HCT116 (cell line): ENCODE data around the gene ACOT12. TPM values are rescaled to one million over a fixed set of nuclear protein-coding genes. Genes with fewer than 3 reads are reported as not detected.

Experiments used
- ATAC-seq: fragments of 200-7000 bp; cut with Tn5 transposase; 2 replicates; pipeline ENCODE4 v1.9.1; 2020; ENCODE audit warnings: mild to moderate bottlenecking, moderate library complexity
- BruUV-seq: library from RNA; stranded (reverse); fragments of 400-500 nt; replicated peaks from 2 replicates; lab custom pipeline; 2021; lab: Mats Ljungman, UMichigan
- CTCF ChIA-PET: fragments of 300-600 bp; sonication (Branson Sonifier 250); formaldehyde crosslinking; loops from one replicate; lab custom pipeline; 2021; ENCODE audit warnings: antibody characterized with exemption; lab: Charles Lee
- POLR2A ChIA-PET: fragments of 300-600, 350-600 bp; sonication (Branson Sonifier 250); formaldehyde crosslinking; loops from one replicate; lab custom pipeline; 2021; ENCODE audit warnings: antibody characterized with exemption; lab: Charles Lee
- RAD21 ChIA-PET, 2 experiments: fragments of 300-600 bp; sonication (Branson Sonifier 250); formaldehyde crosslinking; loops; one replicate each; lab custom pipeline; 2023; ENCODE audit warnings: low total read pairs in 2 of 2; ENCODE audit not compliant: uncharacterized antibody in 2 of 2, unreplicated experiment in 2 of 2, low non-redundant PET in 1 of 2; lab: Charles Lee
- DNase-seq: peaks from one replicate; pipeline ENCODE4 v3.0.0-alpha.2; 2010; ENCODE audit warnings: low read depth, low spot score
- H2AFZ ChIP-seq: fragments of 200-600 bp; shearing (Covaris generic), sonication (generic); 2 replicates; pipeline ENCODE4 v1.6.1; 2017; ENCODE audit warnings: low read depth, mixed run types, mixed read lengths, antibody characterized with exemption, low read length; ENCODE audit not compliant: poor library complexity, severe bottlenecking
- H3K27ac ChIP-seq: 2 replicates; pipeline ENCODE4 v1.5.1; 2012; ENCODE audit warnings: low read depth, low read length
- H3K27me3 ChIP-seq: fragments of 200-600 bp; sonication (generic); 2 replicates; pipeline ENCODE4 v1.6.1; 2016; ENCODE audit warnings: mixed run types, low read length, mixed read lengths; ENCODE audit not compliant: insufficient read depth
- H3K36me3 ChIP-seq, 2 experiments: fragments of 200-500 bp in 1 of 2; fragments of 200-600 bp in 1 of 2; sonication (Bioruptor generic) in 1 of 2; sonication (generic) in 1 of 2; 2 replicates each; pipeline versions ENCODE4 v1.5.1 to v1.6.1; 2014 to 2016; ENCODE audit warnings: low read length in 2 of 2, inconsistent platforms in 1 of 2, mixed read lengths in 1 of 2, mixed run types in 1 of 2; ENCODE audit not compliant: insufficient read depth in 2 of 2, control insufficient read depth in 1 of 2
- H3K4me1 ChIP-seq, 2 experiments: fragments of 200-600 bp in 1 of 2; sonication (generic) in 1 of 2; 2 replicates each; pipeline versions ENCODE4 v1.5.1 to v1.6.1; 2012 to 2017; ENCODE audit warnings: low read length in 2 of 2, inconsistent platforms in 1 of 2, mild to moderate bottlenecking in 1 of 2, mixed read lengths in 1 of 2, mixed run types in 1 of 2, moderate library complexity in 1 of 2; ENCODE audit not compliant: insufficient read depth in 2 of 2, control insufficient read depth in 1 of 2
- H3K4me2 ChIP-seq: fragments of 200-600 bp; sonication (generic); 2 replicates; pipeline ENCODE4 v1.6.1; 2017; ENCODE audit warnings: mixed run types, low read length, mixed read lengths
- H3K4me3 ChIP-seq, 2 experiments: fragments of 200-600 bp in 1 of 2; sonication (generic) in 1 of 2; replicated peaks in 1 of 2; 2 replicates each; pipeline ENCODE4 v1.5.1; 2011 to 2016; ENCODE audit warnings: low read length in 2 of 2, control low read depth in 1 of 2, low read depth in 1 of 2, mild to moderate bottlenecking in 1 of 2, mixed read lengths in 1 of 2, mixed run types in 1 of 2
- H3K79me2 ChIP-seq: fragments of 200-600 bp; sonication (generic); 2 replicates; pipeline ENCODE4 v1.6.1; 2017; ENCODE audit warnings: mild to moderate bottlenecking, mixed run types, low read length, moderate library complexity, mixed read lengths; ENCODE audit not compliant: insufficient read depth
- H3K9ac ChIP-seq: fragments of 200-600 bp; sonication (generic); 2 replicates; pipeline ENCODE4 v1.6.1; 2016; ENCODE audit warnings: low read length, mixed read lengths
- H3K9me2 ChIP-seq: fragments of 200-600 bp; sonication (generic), shearing (Covaris generic); 2 replicates; pipeline ENCODE4 v1.6.1; 2017; ENCODE audit warnings: mixed run types, mild to moderate bottlenecking, moderate library complexity; ENCODE audit not compliant: insufficient read depth
- H3K9me3 ChIP-seq, 2 experiments: fragments of 200-500 bp in 1 of 2; fragments of 200-600 bp in 1 of 2; sonication (Bioruptor generic) in 1 of 2; sonication (generic) in 1 of 2; 2 replicates each; pipeline ENCODE4 v1.6.1; 2014 to 2017; ENCODE audit warnings: low read length in 2 of 2, mixed read lengths in 2 of 2, inconsistent platforms in 1 of 2, low read depth in 1 of 2, mild to moderate bottlenecking in 1 of 2, mixed run types in 1 of 2, moderate library complexity in 1 of 2; ENCODE audit not compliant: control insufficient read depth in 1 of 2, insufficient read depth in 1 of 2
- H4K20me1 ChIP-seq: fragments of 200-600 bp; sonication (generic), shearing (Covaris generic); 2 replicates; pipeline ENCODE4 v1.6.1; 2017; ENCODE audit warnings: mixed run types, mild to moderate bottlenecking, moderate library complexity; ENCODE audit not compliant: insufficient read depth
- CBX3 ChIP-seq: IDR thresholded peaks from 2 replicates; pipeline ENCODE4 v1.6.1; 2012; ENCODE audit warnings: low read depth
- CTCF ChIP-seq, 3 experiments: fragments of 200-600 bp in 1 of 3; sonication (generic) in 1 of 3; IDR thresholded peaks in 2 of 3; conservative IDR thresholded peaks in 1 of 3; 2 replicates each; pipeline ENCODE4 v1.5.1; 2012 to 2017; ENCODE audit warnings: low read depth in 2 of 3, low read length in 2 of 3, antibody characterized with exemption in 1 of 3, borderline replicate concordance in 1 of 3, control low read depth in 1 of 3, mild to moderate bottlenecking in 1 of 3, mixed read lengths in 1 of 3, mixed run types in 1 of 3, moderate library complexity in 1 of 3; ENCODE audit not compliant: insufficient read depth in 1 of 3
- EGR1 ChIP-seq: IDR thresholded peaks from 2 replicates; pipeline ENCODE4 v1.6.1; 2012; ENCODE audit warnings: low read depth
- ELF1 ChIP-seq: IDR thresholded peaks from 2 replicates; pipeline ENCODE4 v1.6.1; 2012; ENCODE audit warnings: low read depth, borderline replicate concordance
- EZH2 ChIP-seq: fragments of 200-600 bp; sonication (generic); IDR thresholded peaks from 2 replicates; pipeline ENCODE4 v1.6.1; 2017; ENCODE audit warnings: antibody characterized with exemption, mixed run types
- FOSL1 ChIP-seq: IDR thresholded peaks from 2 replicates; pipeline ENCODE4 v1.6.1; 2012; ENCODE audit warnings: low read depth
- JUND ChIP-seq: IDR thresholded peaks from 2 replicates; pipeline ENCODE4 v1.6.1; 2012
- POLR2A ChIP-seq: IDR thresholded peaks from 2 replicates; pipeline ENCODE4 v1.7.0; 2011; ENCODE audit warnings: borderline replicate concordance; ENCODE audit not compliant: insufficient read depth, insufficient read length; ENCODE audit errors: extremely low read depth
- POLR2AphosphoS5 ChIP-seq: IDR thresholded peaks from 2 replicates; pipeline ENCODE4 v1.6.1; 2011; ENCODE audit warnings: mild to moderate bottlenecking, low read depth, low read length, moderate library complexity
- RAD21 ChIP-seq: IDR thresholded peaks from 2 replicates; pipeline ENCODE4 v1.6.1; 2012; ENCODE audit warnings: low read depth, mild to moderate bottlenecking
- REST ChIP-seq: IDR thresholded peaks from 2 replicates; pipeline ENCODE4 v1.6.1; 2012; ENCODE audit warnings: low read depth
- SIN3A ChIP-seq: IDR thresholded peaks from 2 replicates; pipeline ENCODE4 v1.6.1; 2012; ENCODE audit warnings: low read depth
- SP1 ChIP-seq: IDR thresholded peaks from 2 replicates; pipeline ENCODE4 v1.6.1; 2012; ENCODE audit warnings: low read depth
- TCF7L2 ChIP-seq: IDR thresholded peaks from 2 replicates; pipeline ENCODE4 v1.7.0; 2011; ENCODE audit warnings: borderline replicate concordance, inconsistent platforms; ENCODE audit not compliant: insufficient read depth, insufficient read length; ENCODE audit errors: extremely low read depth
- YY1 ChIP-seq: IDR thresholded peaks from 2 replicates; pipeline ENCODE4 v1.6.1; 2011; ENCODE audit warnings: low read length, low read depth, moderate library complexity, mild to moderate bottlenecking; ENCODE audit not compliant: insufficient replicate concordance; ENCODE audit errors: extremely low read depth
- ZFX ChIP-seq: fragments of 450-650 bp; IDR thresholded peaks from 2 replicates; pipeline ENCODE4 v1.6.1; 2017
- ZNF274 ChIP-seq: fragments of 200-500 bp; sonication (Bioruptor generic); IDR thresholded peaks from 2 replicates; pipeline ENCODE4 v1.6.1; 2014; ENCODE audit warnings: mild to moderate bottlenecking, low read depth, low read length, inconsistent platforms
- intact Hi-C: fragments of 100-400 bp; cut with micrococcal nuclease; formaldehyde crosslinking; loops from 2 replicates; pipeline ENCODE4 v1.10.0; 2022
- total RNA-seq: library from RNA; stranded (reverse); gene quantifications from one replicate; pipeline ENCODE4 v1.2.1, GENCODE V29; 2021; ENCODE audit not compliant: unreplicated experiment
- TF ChIP-seq, protein P1 (sequence below): IDR thresholded peaks from 2 replicates; pipeline ENCODE4 v1.6.1; 2012
- TF ChIP-seq, protein P2 (sequence below): IDR thresholded peaks from 2 replicates; pipeline ENCODE4 v1.6.1; 2011; ENCODE audit warnings: mild to moderate bottlenecking, low read length, moderate library complexity; ENCODE audit not compliant: insufficient replicate concordance; ENCODE audit errors: extremely low read depth

The ACOT12 gene
- total RNA-seq, 1 experiment from 2014 or later, result not detected

DNA sequence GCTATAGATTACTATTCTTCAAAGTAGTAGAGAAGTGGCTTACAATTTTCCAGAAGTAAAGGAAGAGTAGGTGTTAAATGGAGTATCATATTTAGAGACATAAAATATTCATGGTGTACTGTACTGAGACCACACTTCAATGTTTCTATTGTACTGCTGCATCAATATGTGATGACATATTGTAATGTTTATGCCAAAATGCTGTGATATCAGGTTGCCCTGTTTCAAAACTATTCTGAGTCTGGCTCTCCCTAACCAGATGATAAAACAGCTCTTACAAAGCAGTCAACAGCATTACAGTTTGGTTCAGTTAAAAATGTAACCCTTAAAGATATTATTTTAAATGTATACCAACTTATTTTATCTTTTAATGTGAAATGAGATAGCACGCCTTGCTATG is 30.8 kb upstream of the ACOT12 start:
- no TSS peak for BruUV-seq
- ATAC-seq (no peak), DNase-seq (no peak)
- Histone ChIP-seq H3K9me2 (no peaks in the 10 kb centered on the region), H3K9ac (no peak overlapping the region), H3K4me3 (no peak overlapping the region), H3K27me3 (no peaks in the 10 kb centered on the region), H2AFZ (no peak overlapping the region), H3K27ac (no peak overlapping the region), H3K36me3 (no peaks in the 10 kb centered on the region), H3K79me2 (no peaks in the 10 kb centered on the region), H3K9me3 (no peaks in the 10 kb centered on the region), H3K4me1 (peaks cover 0 to 11% of the 10 kb centered on the region in 2 experiments; a peak in 2 of 4 replicates), H4K20me1 (no peaks in the 10 kb centered on the region), H3K4me2 (no peak overlapping the region)
- RAD21 ChIA-PET, result no interaction called here
- TF ChIP-seq, protein P1, sequence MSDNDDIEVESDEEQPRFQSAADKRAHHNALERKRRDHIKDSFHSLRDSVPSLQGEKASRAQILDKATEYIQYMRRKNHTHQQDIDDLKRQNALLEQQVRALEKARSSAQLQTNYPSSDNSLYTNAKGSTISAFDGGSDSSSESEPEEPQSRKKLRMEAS, result no peak
- TF ChIP-seq ZFX, result no peak
- TF ChIP-seq EZH2, result no peak
- TF ChIP-seq CTCF (IDR thresholded peaks at IDR 0.05 in 2 of 3, conservative IDR thresholded peaks at IDR 0.05 in 1 of 3; ENCODE audit: borderline replicate concordance in 1 of 3, insufficient read depth in 1 of 3, low read depth in 2 of 3, low read length in 2 of 3), result no peak
- no peak for TF ChIP-seq JUND
- TF ChIP-seq POLR2AphosphoS5, result no peak
- no peak for TF ChIP-seq ELF1
- no peak for TF ChIP-seq RAD21
- no peak for TF ChIP-seq ZNF274
- no peak for TF ChIP-seq SIN3A
- TF ChIP-seq CBX3, result no peak
- TF ChIP-seq, protein P2, sequence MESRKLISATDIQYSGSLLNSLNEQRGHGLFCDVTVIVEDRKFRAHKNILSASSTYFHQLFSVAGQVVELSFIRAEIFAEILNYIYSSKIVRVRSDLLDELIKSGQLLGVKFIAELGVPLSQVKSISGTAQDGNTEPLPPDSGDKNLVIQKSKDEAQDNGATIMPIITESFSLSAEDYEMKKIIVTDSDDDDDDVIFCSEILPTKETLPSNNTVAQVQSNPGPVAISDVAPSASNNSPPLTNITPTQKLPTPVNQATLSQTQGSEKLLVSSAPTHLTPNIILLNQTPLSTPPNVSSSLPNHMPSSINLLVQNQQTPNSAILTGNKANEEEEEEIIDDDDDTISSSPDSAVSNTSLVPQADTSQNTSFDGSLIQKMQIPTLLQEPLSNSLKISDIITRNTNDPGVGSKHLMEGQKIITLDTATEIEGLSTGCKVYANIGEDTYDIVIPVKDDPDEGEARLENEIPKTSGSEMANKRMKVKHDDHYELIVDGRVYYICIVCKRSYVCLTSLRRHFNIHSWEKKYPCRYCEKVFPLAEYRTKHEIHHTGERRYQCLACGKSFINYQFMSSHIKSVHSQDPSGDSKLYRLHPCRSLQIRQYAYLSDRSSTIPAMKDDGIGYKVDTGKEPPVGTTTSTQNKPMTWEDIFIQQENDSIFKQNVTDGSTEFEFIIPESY, result no peak
- TF ChIP-seq SP1, result no peak
- TF ChIP-seq POLR2A, result no peak
- TF ChIP-seq EGR1, result no peak
- no peak for TF ChIP-seq YY1
- TF ChIP-seq REST, result no peak
- TF ChIP-seq FOSL1, result no peak
- no peak for TF ChIP-seq TCF7L2
- POLR2A ChIA-PET, result no interaction called here
- CTCF ChIA-PET, result interaction anchor here (0.7 to 2.3 kb wide), 7 partner anchors 14 to 801 kb away, joined by 3 to 32 read pairs (median 3); no protein-coding TSS in a partner anchor
- intact Hi-C loops, result loop anchor here (1.0 to 5.0 kb wide), 4 partner anchors 323 to 800 kb away; no protein-coding TSS in a partner anchor
